ENCODE results near the gene CAB39. TPM values are rescaled to one million over a fixed set of nuclear protein-coding genes. Genes with fewer than 3 reads are reported as not detected.

CAB39 gene
- total RNA-seq, 2 donors from 2014 or later: 87.8 to 121 TPM

- Histone ChIP-seq H3K4me1 (no peaks in the 10 kb centered on the region), H3K36me3 (no peaks in the 10 kb centered on the region), H3K27me3 (no peaks in the 10 kb centered on the region), H3K9ac (ENCODE audit: low read depth in 2 of 2, low read length in 2 of 2) (no peak overlapping the region), H3K27ac (no peak overlapping the region), H3K4me3 (no peak overlapping the region), H3K9me3 (no peaks in the 10 kb centered on the region)
- intact Hi-C loops (cut with DNase I): no loop called here
- DNase-seq: peak; percentile 71
- TF ChIP-seq CTCF (IDR thresholded peaks at IDR 0.05): no peak
Observed at GRCh38 chr2:230684270-230685168, 28.1 kb upstream of the CAB39 start.

GRCh38 chr2:230685178-230685577, 27.5 kb upstream of the CAB39 start:
- no peaks in the 10 kb centered on the region for H3K9me3 ChIP-seq
- intact Hi-C loops (cut with DNase I): no loop called here
- no peaks in the 10 kb centered on the region for H3K36me3 ChIP-seq
- no peak overlapping the region for H3K4me3 ChIP-seq
- H3K9ac ChIP-seq (ENCODE audit: low read depth in 2 of 2, low read length in 2 of 2): no peak overlapping the region
- no peak for DNase-seq
- no peaks in the 10 kb centered on the region for H3K4me1 ChIP-seq
- H3K27me3 ChIP-seq: no peaks in the 10 kb centered on the region
- TF ChIP-seq CTCF (IDR thresholded peaks at IDR 0.05): no peak
- H3K27ac ChIP-seq: no peak overlapping the region

- intact Hi-C loops (cut with DNase I): no loop called here
- no peak for TF ChIP-seq CTCF (IDR thresholded peaks at IDR 0.05)
- no peak for DNase-seq
- H3K9ac ChIP-seq (ENCODE audit: low read depth in 2 of 2, low read length in 2 of 2): no peak overlapping the region
- H3K27me3 ChIP-seq: no peaks in the 10 kb centered on the region
- no peak overlapping the region for H3K4me3 ChIP-seq
- no peak overlapping the region for H3K27ac ChIP-seq
- no peaks in the 10 kb centered on the region for H3K36me3 ChIP-seq
- no peaks in the 10 kb centered on the region for H3K4me1 ChIP-seq
- H3K9me3 ChIP-seq: no peaks in the 10 kb centered on the region
Observed at GRCh38 chr2:230687498-230687897, 25.1 kb upstream of the CAB39 start.

- Histone ChIP-seq H3K4me1 (no peaks in the 10 kb centered on the region), H3K9ac (ENCODE audit: low read depth in 2 of 2, low read length in 2 of 2) (no peak overlapping the region), H3K27ac (no peak overlapping the region), H3K4me3 (no peak overlapping the region), H3K36me3 (no peaks in the 10 kb centered on the region), H3K27me3 (no peaks in the 10 kb centered on the region), H3K9me3 (no peaks in the 10 kb centered on the region)
- no peak for TF ChIP-seq CTCF (IDR thresholded peaks at IDR 0.05)
- no peak for DNase-seq
- intact Hi-C loops (cut with DNase I): no loop called here
Observed at GRCh38 chr2:230688490-230688889, 24.2 kb upstream of the CAB39 start.

GRCh38 chr2:230690439-230690838, 22.2 kb upstream of the CAB39 start:
- intact Hi-C loops (cut with DNase I): no loop called here
- no peak overlapping the region for H3K4me3 ChIP-seq
- H3K4me1 ChIP-seq: no peaks in the 10 kb centered on the region
- H3K9me3 ChIP-seq: no peaks in the 10 kb centered on the region
- no peaks in the 10 kb centered on the region for H3K36me3 ChIP-seq
- no peaks in the 10 kb centered on the region for H3K27me3 ChIP-seq
- DNase-seq: peak; percentile 44
- no peak overlapping the region for H3K27ac ChIP-seq
- no peak for TF ChIP-seq CTCF (IDR thresholded peaks at IDR 0.05)
- no peak overlapping the region for H3K9ac ChIP-seq (ENCODE audit: low read depth in 2 of 2, low read length in 2 of 2)

Measured in colonic mucosa (tissue), 4 donors.